Erythroblast (primary cell): ENCODE measurements around the gene EIF3I.

ENCODE experiments used
- GATA1 ChIP-seq: IDR thresholded peaks from 2 replicates; pipeline ENCODE4 v1.6.1; 2011; ENCODE audit warnings: low read depth, mild to moderate bottlenecking, control low read depth, low read length, moderate library complexity
- POLR2A ChIP-seq: IDR thresholded peaks from 2 replicates; pipeline ENCODE4 v1.6.1; 2011; ENCODE audit warnings: mild to moderate bottlenecking, low read length

GRCh38 chr1:32215629-32216480 is 6.4 kb upstream of the EIF3I start:
- TF ChIP-seq POLR2A = no peak
- no peak for TF ChIP-seq GATA1
